Nephron progenitor cell (in vitro differentiated cells): Measurements from ENCODE around the gene SON.

Source experiments
- DNase-seq: peaks from one replicate; pipeline ENCODE4 v3.0.0; 2021
- H3K27ac Mint-ChIP-seq: 2 replicates; pipeline ENCODE4 v1.8.0; 2021; ENCODE audit warnings: mild to moderate bottlenecking, moderate library complexity, mixed read lengths
- H3K27me3 Mint-ChIP-seq: 2 replicates; pipeline ENCODE4 v1.8.0; 2021; ENCODE audit warnings: mild to moderate bottlenecking, low read depth, mixed read lengths; ENCODE audit not compliant: poor library complexity
- H3K36me3 Mint-ChIP-seq: 2 replicates; pipeline ENCODE4 v1.8.0; 2021; ENCODE audit warnings: low read depth, mixed read lengths
- H3K4me1 Mint-ChIP-seq: 2 replicates; pipeline ENCODE4 v1.8.0; 2021; ENCODE audit warnings: mixed read lengths
- H3K4me3 Mint-ChIP-seq: 2 replicates; pipeline ENCODE4 v1.8.0; 2021; ENCODE audit warnings: mild to moderate bottlenecking, moderate library complexity, mixed read lengths
- H3K9me3 Mint-ChIP-seq: 2 replicates; pipeline ENCODE4 v1.8.0; 2021; ENCODE audit warnings: mild to moderate bottlenecking, moderate library complexity, mixed read lengths
- CTCF ChIP-seq: fragments of 200-600 bp; sonication (generic); IDR thresholded peaks from 2 replicates; pipeline ENCODE4 v1.5.0; 2021; ENCODE audit warnings: antibody characterized with exemption

The SON gene

GRCh38 chr21:33541756-33542639 lies 840 bp upstream of the SON start, which contains the start of gene GART:
GART (minus strand) TSS chr21:33542117; CDS start chr21:33539315, 2,802 bp downstream.
- Mint-ChIP-seq H3K27ac (peak within 1 kb of the TSS; percentile 100), H3K36me3 (peaks cover 42% of the 10 kb centered on the region), H3K9me3 (peaks cover 8% of the 10 kb centered on the region), H3K4me3 (peak within 1 kb of the TSS; percentile 97), H3K4me1 (peaks cover 43% of the 10 kb centered on the region), H3K27me3 (no peaks in the 10 kb centered on the region)
- peak; percentile 85 for DNase-seq
- TF ChIP-seq CTCF, result no peak

GRCh38 chr21:33543505-33544129 lies 779 bp downstream of the SON start:
- DNase-seq, result peak; percentile 85
- Mint-ChIP-seq H3K36me3 (peaks cover 43% of the 10 kb centered on the region), H3K4me3 (peak overlapping the region; percentile 97), H3K27ac (peak overlapping the region; percentile 100), H3K4me1 (peaks cover 43% of the 10 kb centered on the region), H3K27me3 (no peaks in the 10 kb centered on the region), H3K9me3 (peaks cover 10% of the 10 kb centered on the region)
- no peak for TF ChIP-seq CTCF

GRCh38 chr21:33544451-33545195 lies 1.8 kb downstream of the SON start:
- TF ChIP-seq CTCF, result no peak
- H3K36me3 Mint-ChIP-seq, result peaks cover 46% of the 10 kb centered on the region

GRCh38 chr21:33546086-33546485 lies 3.2 kb downstream of the SON start:
- Mint-ChIP-seq H3K27ac (no peak overlapping the region), H3K36me3 (peaks cover 57% of the 10 kb centered on the region), H3K9me3 (peaks cover 20% of the 10 kb centered on the region), H3K4me1 (peaks cover 29% of the 10 kb centered on the region), H3K27me3 (no peaks in the 10 kb centered on the region), H3K4me3 (no peak overlapping the region)
- DNase-seq, result no peak
- TF ChIP-seq CTCF, result no peak

More at GRCh38 chr21:33544451-33545195, 1.8 kb downstream of the SON start:
- Mint-ChIP-seq H3K9me3 (peaks cover 16% of the 10 kb centered on the region), H3K27ac (peak overlapping the region; percentile 100), H3K27me3 (no peaks in the 10 kb centered on the region), H3K4me1 (peaks cover 43% of the 10 kb centered on the region), H3K4me3 (peak overlapping the region; percentile 97)
- no peak for DNase-seq

- Mint-ChIP-seq H3K9me3 (peaks cover 39% of the 10 kb centered on the region), H3K4me3 (no peak overlapping the region), H3K27me3 (peaks cover 4% of the 10 kb centered on the region), H3K4me1 (peaks cover 17% of the 10 kb centered on the region), H3K36me3 (peaks cover 98% of the 10 kb centered on the region), H3K27ac (no peak overlapping the region)
- DNase-seq, result no peak
- TF ChIP-seq CTCF, result no peak
Observed at GRCh38 chr21:33549848-33550771, 7.3 kb downstream of the SON start.
